ENCODE data around the gene ATP5PD. TPM values are rescaled to one million over a fixed set of nuclear protein-coding genes. Genes with fewer than 3 reads are reported as not detected.

ATP5PD gene
- total RNA-seq, 3 donors from 2014 or later = 190 to 268 (median 222) TPM

DNA sequence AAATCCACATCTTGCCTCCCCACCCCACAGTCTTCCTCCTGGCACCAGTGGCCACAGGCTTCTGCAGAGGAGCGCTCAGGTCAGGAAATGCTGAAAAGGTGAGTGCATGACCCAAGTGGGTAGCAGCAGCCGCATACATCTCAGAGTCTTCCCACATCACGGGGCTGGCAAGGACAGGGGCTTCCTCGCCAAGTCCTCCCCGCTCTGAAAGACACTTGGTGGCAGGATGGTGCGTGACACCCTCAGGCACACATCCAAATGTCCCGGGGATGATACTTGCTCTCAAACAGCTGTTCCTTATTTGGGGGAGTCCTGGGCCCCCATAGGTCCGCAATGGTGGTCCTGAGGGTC, 32.2 kb upstream of the ATP5PD start:
- Histone ChIP-seq H3K4me1 (peaks cover 0 to 19% of the 10 kb centered on the region in 2 donors), H3K9me3 (no peaks in the 10 kb centered on the region), H3K36me3 (no peaks in the 10 kb centered on the region), H3K4me3 (peak overlapping the region in 1 of 3 donors; percentile 26), H3K27ac (peak overlapping the region; percentile 74 to 82), H3K27me3 (no peaks in the 10 kb centered on the region)
- DNase-seq (ENCODE audit: low spot score in 2 of 2) = peak in 1 of 2 donors; percentile 50
- TF ChIP-seq, protein P1, sequence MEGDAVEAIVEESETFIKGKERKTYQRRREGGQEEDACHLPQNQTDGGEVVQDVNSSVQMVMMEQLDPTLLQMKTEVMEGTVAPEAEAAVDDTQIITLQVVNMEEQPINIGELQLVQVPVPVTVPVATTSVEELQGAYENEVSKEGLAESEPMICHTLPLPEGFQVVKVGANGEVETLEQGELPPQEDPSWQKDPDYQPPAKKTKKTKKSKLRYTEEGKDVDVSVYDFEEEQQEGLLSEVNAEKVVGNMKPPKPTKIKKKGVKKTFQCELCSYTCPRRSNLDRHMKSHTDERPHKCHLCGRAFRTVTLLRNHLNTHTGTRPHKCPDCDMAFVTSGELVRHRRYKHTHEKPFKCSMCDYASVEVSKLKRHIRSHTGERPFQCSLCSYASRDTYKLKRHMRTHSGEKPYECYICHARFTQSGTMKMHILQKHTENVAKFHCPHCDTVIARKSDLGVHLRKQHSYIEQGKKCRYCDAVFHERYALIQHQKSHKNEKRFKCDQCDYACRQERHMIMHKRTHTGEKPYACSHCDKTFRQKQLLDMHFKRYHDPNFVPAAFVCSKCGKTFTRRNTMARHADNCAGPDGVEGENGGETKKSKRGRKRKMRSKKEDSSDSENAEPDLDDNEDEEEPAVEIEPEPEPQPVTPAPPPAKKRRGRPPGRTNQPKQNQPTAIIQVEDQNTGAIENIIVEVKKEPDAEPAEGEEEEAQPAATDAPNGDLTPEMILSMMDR (IDR thresholded peaks at IDR 0.05) = no peak
- no peak for TF ChIP-seq POLR2A (IDR thresholded peaks at IDR 0.05)
- no peak for TF ChIP-seq POLR2AphosphoS5 (IDR thresholded peaks at IDR 0.05)
- intact Hi-C loops (cut with DNase I; ENCODE audit: low total_unique reads) = no loop called here

DNA sequence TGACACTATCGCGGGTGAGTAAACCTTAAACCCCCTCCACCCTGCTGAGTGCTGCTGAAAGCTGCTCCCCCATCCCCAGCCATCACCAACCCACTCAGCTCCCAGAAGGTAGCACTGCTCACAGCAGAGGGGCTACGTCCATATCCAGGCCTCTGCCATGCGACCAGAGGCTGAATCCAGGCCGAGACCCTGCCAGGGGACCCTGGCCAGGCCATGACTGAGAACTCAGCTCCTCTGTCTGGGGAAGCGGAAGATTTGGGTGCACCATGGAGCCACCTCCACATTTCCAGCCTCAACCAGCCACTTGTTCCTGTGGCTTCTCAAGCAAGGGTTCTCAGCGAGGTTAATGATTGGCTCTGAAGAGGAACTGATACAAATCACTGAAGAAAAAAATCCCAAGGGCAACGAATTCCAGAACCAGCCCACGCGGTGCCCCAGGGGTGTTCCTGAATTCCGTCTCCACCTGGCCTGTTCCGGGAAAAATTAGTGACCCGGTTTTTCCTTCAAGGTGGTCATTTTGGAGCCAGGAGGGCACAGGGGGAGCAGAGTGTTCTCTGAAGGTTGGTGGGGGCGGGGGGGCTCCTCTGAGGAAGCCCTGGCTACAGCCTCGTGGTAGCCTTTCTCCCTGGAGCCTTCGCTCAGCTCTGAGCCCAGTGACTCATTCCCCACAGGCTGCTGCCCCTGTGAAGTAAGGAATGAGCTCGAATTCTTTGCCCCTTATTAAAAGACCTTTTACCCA, 31.7 kb upstream of the ATP5PD start:
- Histone ChIP-seq H3K36me3 (no peaks in the 10 kb centered on the region), H3K27ac (peak overlapping the region; percentile 74 to 82), H3K4me1 (peaks cover 0 to 17% of the 10 kb centered on the region in 2 donors), H3K4me3 (peak overlapping the region in 1 of 3 donors; percentile 26), H3K27me3 (no peaks in the 10 kb centered on the region), H3K9me3 (no peaks in the 10 kb centered on the region)
- TF ChIP-seq, protein P1 (IDR thresholded peaks at IDR 0.05) = no peak
- TF ChIP-seq POLR2A (IDR thresholded peaks at IDR 0.05) = no peak
- peak in 1 of 3 donors; percentile 28 for TF ChIP-seq POLR2AphosphoS5 (IDR thresholded peaks at IDR 0.05)
- peak in 1 of 2 donors; percentile 62 for DNase-seq (ENCODE audit: low spot score in 2 of 2)
- intact Hi-C loops (cut with DNase I; ENCODE audit: low total_unique reads) = no loop called here

DNA sequence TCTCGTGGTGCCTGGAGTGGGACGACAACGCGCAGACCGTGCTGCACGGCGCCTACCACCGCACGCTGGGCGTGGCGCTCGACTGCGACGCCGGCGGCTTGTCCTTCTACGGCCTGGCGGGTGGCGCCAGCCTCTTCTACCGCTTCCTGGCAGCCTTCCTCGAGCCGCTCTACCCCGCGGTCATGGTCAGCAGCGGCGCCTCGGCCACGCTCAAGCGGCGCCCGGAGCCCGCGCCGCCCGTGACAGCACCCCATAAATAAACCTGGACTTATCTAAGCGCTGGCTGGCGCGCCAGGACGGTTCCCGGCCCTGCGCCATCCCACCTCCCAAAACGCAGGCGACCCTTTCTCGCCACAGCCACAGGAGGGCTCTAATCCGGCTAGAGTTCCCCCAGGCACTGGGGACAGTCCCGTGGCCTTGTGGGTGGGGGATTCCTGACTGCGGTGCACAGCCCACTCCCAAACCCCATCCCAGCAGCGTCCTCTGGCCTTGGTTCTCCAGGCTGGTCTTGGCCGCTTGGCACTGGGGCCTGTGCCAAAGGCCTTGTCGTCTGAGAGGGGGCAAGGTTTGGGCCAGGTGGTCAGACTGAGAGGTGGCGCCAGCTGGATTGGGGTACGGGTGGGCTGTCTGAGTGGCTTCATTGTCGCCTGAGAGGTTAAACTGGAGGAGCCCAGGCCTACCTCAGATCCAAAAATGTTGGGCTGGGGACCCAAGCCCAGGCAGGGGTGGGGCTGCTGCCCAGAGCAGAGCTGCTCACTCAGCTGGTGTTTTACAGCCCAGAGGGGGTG, 30.9 kb upstream of the ATP5PD start:
- Histone ChIP-seq H3K4me3 (peak overlapping the region; percentile 35 to 62 (median 35)), H3K9me3 (no peaks in the 10 kb centered on the region), H3K27me3 (no peaks in the 10 kb centered on the region), H3K27ac (peak overlapping the region; percentile 74 to 82), H3K36me3 (no peaks in the 10 kb centered on the region), H3K4me1 (peaks cover 0 to 17% of the 10 kb centered on the region in 2 donors)
- intact Hi-C loops (cut with DNase I; ENCODE audit: low total_unique reads) = no loop called here
- DNase-seq (ENCODE audit: low spot score in 2 of 2) = peak in 1 of 2 donors; percentile 67
- TF ChIP-seq POLR2A (IDR thresholded peaks at IDR 0.05) = no peak
- TF ChIP-seq, protein P1 (IDR thresholded peaks at IDR 0.05) = peak in 1 of 3 donors; percentile 6

DNA sequence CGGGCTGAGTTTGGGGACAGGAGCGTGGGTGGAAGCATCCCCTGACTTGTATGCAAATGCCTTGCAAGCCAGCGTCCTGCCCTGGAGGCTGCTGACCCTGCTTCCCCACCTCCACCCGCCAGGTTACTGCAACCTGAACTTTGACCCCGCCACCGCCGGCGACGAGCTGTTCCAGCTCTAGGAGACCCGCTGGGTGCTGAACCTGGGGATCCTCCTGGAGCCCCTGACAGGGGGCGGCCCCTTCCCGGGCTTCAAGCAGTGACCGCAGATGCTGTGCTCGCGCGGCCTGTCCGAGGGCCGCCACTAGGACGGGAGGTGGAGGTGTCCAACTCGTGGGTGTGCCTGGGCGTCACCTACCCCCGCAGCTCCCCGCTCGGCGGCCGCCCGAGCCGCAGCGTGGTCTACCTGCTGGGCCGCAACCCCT, 30.3 kb upstream of the ATP5PD start:
- intact Hi-C loops (cut with DNase I; ENCODE audit: low total_unique reads) = no loop called here
- DNase-seq (ENCODE audit: low spot score in 2 of 2) = no peak
- Histone ChIP-seq H3K27ac (peak overlapping the region in 1 of 2 donors; percentile 74), H3K4me3 (peak overlapping the region; percentile 35 to 62 (median 35)), H3K36me3 (no peaks in the 10 kb centered on the region), H3K27me3 (no peaks in the 10 kb centered on the region), H3K9me3 (no peaks in the 10 kb centered on the region), H3K4me1 (peaks cover 0 to 17% of the 10 kb centered on the region in 2 donors)
- TF ChIP-seq POLR2A (IDR thresholded peaks at IDR 0.05) (no peak), POLR2AphosphoS5 (IDR thresholded peaks at IDR 0.05) (no peak)
- TF ChIP-seq, protein P1 (IDR thresholded peaks at IDR 0.05) = no peak

Data from breast epithelium (tissue), 4 donors.